Adipocyte (in vitro differentiated cells): Measurements from ENCODE around the gene MRPL27.

ENCODE experiments used
- DNase-seq: peaks from one replicate; pipeline ENCODE4 v3.0.0-alpha.2; 2015; ENCODE audit warnings: low read depth
- H3K27me3 ChIP-seq: replicated peaks from 2 replicates; pipeline ENCODE4 v1.7.0; 2013; ENCODE audit warnings: mild to moderate bottlenecking, low read length, moderate library complexity; ENCODE audit not compliant: control insufficient read depth, insufficient read depth
- H3K36me3 ChIP-seq: 2 replicates; pipeline ENCODE4 v1.7.0; 2013; ENCODE audit warnings: low read length, mild to moderate bottlenecking, moderate library complexity; ENCODE audit not compliant: control insufficient read depth, insufficient read depth, severe bottlenecking
- H3K4me1 ChIP-seq: 2 replicates; pipeline ENCODE4 v1.7.0; 2013; ENCODE audit warnings: mild to moderate bottlenecking, low read length, moderate library complexity; ENCODE audit not compliant: control insufficient read depth, insufficient read depth
- H3K4me3 ChIP-seq: 2 replicates; pipeline ENCODE4 v1.7.0; 2013; ENCODE audit warnings: mild to moderate bottlenecking, low read length, moderate library complexity
- H3K9ac ChIP-seq: 2 replicates; pipeline ENCODE4 v1.7.0; 2013; ENCODE audit warnings: mild to moderate bottlenecking, low read length, moderate library complexity
- H3K9me3 ChIP-seq: 2 replicates; pipeline ENCODE4 v1.7.0; 2013; ENCODE audit warnings: mild to moderate bottlenecking, low read length, moderate library complexity; ENCODE audit not compliant: control insufficient read depth

The MRPL27 gene

GRCh38 chr17:50349243-50349600 is 23.8 kb downstream of the MRPL27 start:
- Histone ChIP-seq H3K4me3 (no peak overlapping the region), H3K27me3 (no peaks in the 10 kb centered on the region), H3K36me3 (peaks cover 1% of the 10 kb centered on the region), H3K9me3 (no peaks in the 10 kb centered on the region), H3K9ac (no peak overlapping the region), H3K4me1 (peaks cover 17% of the 10 kb centered on the region)
- DNase-seq = no peak

DNA sequence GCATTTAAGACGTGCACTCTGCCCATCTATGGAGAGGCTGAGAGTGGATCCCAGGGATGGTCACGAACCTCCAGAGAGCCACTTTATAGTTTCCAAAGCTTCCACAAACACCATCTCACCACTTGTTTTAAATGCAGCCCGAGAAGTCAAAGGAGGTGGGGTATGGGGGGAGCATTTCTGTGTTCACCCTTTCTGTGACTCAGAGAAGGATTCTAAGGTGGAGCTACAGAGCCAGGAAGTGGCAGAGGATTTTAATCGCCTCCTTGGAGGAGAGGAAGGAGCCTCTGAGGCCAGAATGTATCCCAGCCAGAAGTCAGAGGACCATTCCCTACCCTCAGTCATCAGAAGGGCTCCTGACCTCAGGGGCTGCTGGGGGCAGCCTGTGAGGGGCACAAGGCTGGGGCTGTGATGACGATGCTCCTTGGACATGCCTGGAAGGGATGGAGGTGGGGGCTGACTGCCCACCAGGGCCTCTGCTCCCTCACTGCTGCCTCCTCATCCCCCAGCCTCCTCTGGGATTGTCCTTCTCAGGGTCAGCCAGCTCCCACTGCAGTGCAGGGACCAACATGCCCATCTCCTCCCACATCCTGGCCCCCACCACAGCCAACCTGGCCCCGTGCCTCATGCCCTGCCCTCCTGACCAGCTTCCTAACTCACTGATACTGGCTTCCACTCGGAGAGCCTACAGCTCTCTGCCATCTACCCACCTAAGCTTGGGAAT is 24.3 kb downstream of the MRPL27 start:
- peaks cover 17% of the 10 kb centered on the region for H3K4me1 ChIP-seq
- no peaks in the 10 kb centered on the region for H3K27me3 ChIP-seq
- H3K4me3 ChIP-seq = peak overlapping the region; percentile 21
- no peak for DNase-seq
- no peaks in the 10 kb centered on the region for H3K9me3 ChIP-seq
- peak overlapping the region; percentile 5 for H3K9ac ChIP-seq
- no peaks in the 10 kb centered on the region for H3K36me3 ChIP-seq

DNA sequence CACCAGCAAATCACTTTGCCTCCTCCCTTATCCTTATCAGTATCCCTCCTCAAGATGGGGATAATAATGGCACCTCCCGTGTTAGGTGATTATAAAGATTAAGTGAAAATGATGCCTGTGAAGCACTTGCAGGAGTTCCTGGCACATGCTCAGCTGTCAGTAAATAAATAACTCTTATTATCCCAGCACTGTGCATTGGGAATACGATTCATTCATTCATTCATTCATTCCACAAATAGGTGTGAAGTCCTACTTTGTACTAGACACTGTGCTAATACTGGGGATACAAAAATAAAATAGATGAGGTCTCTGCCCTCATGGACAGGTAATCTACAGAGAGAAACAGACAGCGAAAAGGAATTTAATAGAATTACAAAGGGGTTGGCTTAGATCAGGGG is 25.1 kb downstream of the MRPL27 start:
- peaks cover 17% of the 10 kb centered on the region for H3K4me1 ChIP-seq
- peak overlapping the region; percentile 21 for H3K4me3 ChIP-seq
- DNase-seq = no peak
- no peaks in the 10 kb centered on the region for H3K36me3 ChIP-seq
- H3K9me3 ChIP-seq = no peaks in the 10 kb centered on the region
- H3K27me3 ChIP-seq = no peaks in the 10 kb centered on the region
- H3K9ac ChIP-seq = peak overlapping the region; percentile 5

GRCh38 chr17:50347117-50347893 is 25.7 kb downstream of the MRPL27 start:
- Histone ChIP-seq H3K9me3 (no peaks in the 10 kb centered on the region), H3K36me3 (no peaks in the 10 kb centered on the region), H3K4me1 (peaks cover 17% of the 10 kb centered on the region), H3K9ac (peak overlapping the region; percentile 92), H3K27me3 (no peaks in the 10 kb centered on the region), H3K4me3 (peak overlapping the region; percentile 95)
- DNase-seq = no peak

- H3K27me3 ChIP-seq = no peaks in the 10 kb centered on the region
- H3K4me3 ChIP-seq = peak overlapping the region; percentile 95
- peaks cover 17% of the 10 kb centered on the region for H3K4me1 ChIP-seq
- DNase-seq = peak; percentile 63
- no peaks in the 10 kb centered on the region for H3K9me3 ChIP-seq
- no peaks in the 10 kb centered on the region for H3K36me3 ChIP-seq
- peak overlapping the region; percentile 92 for H3K9ac ChIP-seq
Observed at GRCh38 chr17:50346313-50347116, 26.5 kb downstream of the MRPL27 start.

DNA sequence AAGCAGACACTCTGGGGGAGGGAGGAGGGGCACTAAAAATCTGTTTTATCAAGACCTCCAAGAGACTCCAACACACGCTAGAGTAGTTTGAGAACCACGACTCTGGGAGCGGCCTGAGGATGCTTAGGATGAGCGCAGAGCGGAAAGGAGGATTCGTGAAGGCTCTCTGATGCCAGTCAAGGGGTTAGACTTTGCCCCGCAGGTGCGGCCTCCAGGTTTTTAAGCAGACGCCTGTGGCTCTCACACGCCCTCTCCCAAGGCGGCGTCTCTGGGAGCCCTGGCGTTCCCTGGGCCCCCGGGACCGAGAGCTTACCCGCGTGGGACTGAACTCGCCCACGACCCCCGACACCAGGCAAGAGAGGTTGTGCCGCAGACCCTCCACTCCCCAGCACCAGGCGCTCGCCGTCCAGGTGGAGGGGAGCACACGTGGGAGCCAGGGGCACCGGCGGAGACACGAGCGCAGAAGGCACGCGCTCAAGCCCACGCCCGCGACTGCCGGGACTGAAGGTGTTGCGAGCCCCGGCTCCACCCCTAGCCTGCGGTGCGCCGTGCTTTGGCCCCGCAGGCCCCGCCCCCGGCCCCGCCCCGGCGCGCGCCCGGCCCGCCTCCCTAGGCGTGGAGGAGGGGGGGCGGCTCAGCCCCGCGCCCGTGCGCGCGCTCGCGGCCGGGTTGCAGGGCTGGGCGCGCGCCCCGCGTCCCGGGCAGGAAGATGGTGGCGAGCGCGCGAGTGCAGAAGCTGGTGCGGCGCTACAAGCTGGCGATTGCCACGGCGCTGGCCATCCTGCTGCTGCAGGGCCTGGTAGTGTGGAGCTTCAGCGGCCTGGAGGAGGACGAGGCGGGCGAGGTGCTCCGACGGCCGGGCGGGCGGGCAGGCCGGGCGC is 27.3 kb downstream of the MRPL27 start, which contains the start of gene XYLT2:
XYLT2 (plus strand) TSS at position 695 of the 881 bp plus-strand sequence; CDS start at position 710, 15 bp downstream.
- Histone ChIP-seq H3K9ac (peak within 1 kb of the TSS; percentile 92), H3K27me3 (no peaks in the 10 kb centered on the region), H3K9me3 (no peaks in the 10 kb centered on the region), H3K4me1 (peaks cover 17% of the 10 kb centered on the region), H3K4me3 (peak within 1 kb of the TSS; percentile 95), H3K36me3 (no peaks in the 10 kb centered on the region)
- peak; percentile 94 for DNase-seq

DNA sequence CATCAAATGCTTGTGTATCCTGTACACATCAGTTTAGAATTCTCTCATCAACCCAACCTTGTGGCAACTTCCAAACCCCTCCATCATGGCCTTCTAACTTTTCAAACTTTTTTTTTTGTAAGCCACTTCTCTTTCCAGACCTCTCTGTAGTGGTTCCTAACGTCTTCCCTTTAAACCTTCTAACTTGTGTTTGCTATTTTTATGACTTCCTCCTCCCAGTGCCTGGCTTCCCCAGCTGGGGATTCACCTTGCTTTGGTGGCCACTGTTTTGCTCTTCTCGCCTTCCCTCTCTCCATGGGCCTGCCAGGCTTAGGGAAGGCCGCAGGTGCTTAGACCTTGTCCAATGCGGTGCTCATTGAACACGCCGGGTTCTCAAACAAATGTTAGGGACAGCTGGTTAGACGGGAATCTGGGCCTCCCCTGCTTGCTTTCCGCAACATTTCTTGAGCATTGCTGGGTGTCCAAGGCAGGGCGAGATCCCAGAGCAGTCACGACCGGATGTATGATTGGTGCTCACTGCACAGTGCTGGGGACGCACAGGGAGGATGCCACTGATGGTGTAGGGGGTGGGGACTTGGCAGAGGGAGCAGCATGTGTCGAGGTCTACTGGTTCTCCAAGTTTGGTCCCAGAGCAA is 28.1 kb downstream of the MRPL27 start:
- no peak overlapping the region for H3K4me3 ChIP-seq
- H3K36me3 ChIP-seq = no peaks in the 10 kb centered on the region
- no peaks in the 10 kb centered on the region for H3K27me3 ChIP-seq
- no peak for DNase-seq
- H3K9me3 ChIP-seq = no peaks in the 10 kb centered on the region
- H3K4me1 ChIP-seq = peaks cover 17% of the 10 kb centered on the region
- no peak overlapping the region for H3K9ac ChIP-seq

- Histone ChIP-seq H3K27me3 (no peaks in the 10 kb centered on the region), H3K4me1 (peaks cover 3% of the 10 kb centered on the region), H3K36me3 (no peaks in the 10 kb centered on the region), H3K9ac (no peak overlapping the region), H3K4me3 (no peak overlapping the region), H3K9me3 (peaks cover 7% of the 10 kb centered on the region)
- DNase-seq = no peak
Observed at GRCh38 chr17:50339381-50339780, 33.6 kb downstream of the MRPL27 start.

- no peak for DNase-seq
- Histone ChIP-seq H3K27me3 (no peaks in the 10 kb centered on the region), H3K4me1 (peaks cover 3% of the 10 kb centered on the region), H3K9ac (no peak overlapping the region), H3K9me3 (peaks cover 7% of the 10 kb centered on the region), H3K36me3 (no peaks in the 10 kb centered on the region), H3K4me3 (no peak overlapping the region)
Observed at GRCh38 chr17:50338645-50339044, 34.3 kb downstream of the MRPL27 start.

DNA sequence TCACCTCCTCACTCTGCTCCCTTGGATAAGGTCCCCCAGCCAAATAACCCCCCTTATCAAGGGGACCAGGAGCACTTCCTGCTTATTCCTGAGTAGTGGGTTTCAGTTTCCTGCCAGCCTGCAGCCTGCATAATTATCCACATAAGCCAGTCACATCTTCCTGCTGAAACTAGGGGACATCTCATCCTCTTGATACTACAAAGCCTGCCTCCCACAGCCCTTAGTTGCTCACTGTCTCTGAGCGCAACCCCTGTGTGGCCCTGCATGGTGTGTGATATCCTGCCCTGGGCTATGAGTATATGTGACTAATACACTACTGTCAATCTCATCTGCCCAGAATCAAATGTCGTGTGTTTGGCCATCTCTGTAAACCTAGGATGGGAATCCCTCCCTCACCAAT is 35.0 kb downstream of the MRPL27 start:
- Histone ChIP-seq H3K27me3 (no peaks in the 10 kb centered on the region), H3K9me3 (peaks cover 7% of the 10 kb centered on the region), H3K36me3 (no peaks in the 10 kb centered on the region), H3K4me3 (no peak overlapping the region), H3K4me1 (peaks cover 3% of the 10 kb centered on the region), H3K9ac (no peak overlapping the region)
- no peak for DNase-seq
